GM21619 (cell line): Measurements from ENCODE around the gene COPS8.

ENCODE experiments used
- ATAC-seq: cut with Tn5 transposase; IDR thresholded peaks from one replicate; pipeline ENCODE4 v1.9.1; 2021; ENCODE audit not compliant: unreplicated experiment

The COPS8 gene

DNA sequence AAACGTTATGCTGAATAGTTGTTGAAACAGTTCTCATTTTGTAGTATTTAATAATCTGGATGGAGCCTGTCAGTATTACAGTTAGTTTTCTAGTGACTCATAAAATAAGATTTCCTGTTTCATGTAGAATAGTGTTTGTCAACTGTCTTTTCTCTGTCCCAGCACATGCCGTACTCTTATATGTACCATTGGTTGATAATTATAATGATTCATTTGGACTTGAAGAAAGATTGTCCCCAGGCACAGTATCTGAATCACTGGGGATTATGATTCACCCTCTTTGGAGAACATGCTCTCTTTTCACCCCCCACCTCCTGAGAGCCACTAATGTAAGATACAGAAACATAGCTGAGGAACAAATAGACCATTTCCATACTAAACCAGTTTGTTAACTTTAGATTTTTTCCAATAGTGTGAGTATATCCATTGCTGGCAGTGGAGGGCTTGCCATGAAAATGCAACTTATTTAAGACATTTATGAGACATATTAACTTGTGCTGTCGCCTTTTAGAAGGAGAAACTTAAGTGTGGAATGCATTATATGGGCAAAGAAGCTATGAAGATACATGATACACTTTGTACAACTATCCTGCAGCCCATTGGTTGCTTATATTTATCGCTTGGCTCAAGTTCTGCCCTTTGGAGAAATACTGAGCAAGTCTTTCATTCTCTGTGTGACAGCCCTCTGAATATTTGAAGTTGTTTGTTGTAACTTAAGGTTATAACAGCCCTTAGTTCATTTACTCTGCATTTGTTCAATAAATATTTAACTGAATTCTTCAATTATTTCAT lies 12.4 kb downstream of the COPS8 start:
- no peak for ATAC-seq

DNA sequence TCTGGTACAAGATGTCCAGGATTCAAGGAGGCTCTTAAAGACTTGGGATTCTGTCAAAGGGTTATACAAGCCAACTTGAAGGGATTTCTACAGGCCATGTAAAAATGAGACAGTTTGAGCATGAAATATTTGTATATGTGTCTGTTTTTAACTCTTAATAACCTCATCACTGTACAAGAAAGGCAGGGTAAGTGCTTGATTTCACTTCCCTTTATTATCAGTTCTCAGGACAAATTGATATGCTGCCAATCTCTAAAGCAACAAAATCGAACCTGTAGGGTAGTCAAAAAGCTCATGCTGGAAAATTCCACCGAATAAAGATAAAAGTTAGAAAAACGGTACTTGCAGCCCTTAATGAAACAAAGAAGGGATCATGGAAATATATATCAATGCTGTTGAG lies 14.1 kb downstream of the COPS8 start:
- no peak for ATAC-seq

DNA sequence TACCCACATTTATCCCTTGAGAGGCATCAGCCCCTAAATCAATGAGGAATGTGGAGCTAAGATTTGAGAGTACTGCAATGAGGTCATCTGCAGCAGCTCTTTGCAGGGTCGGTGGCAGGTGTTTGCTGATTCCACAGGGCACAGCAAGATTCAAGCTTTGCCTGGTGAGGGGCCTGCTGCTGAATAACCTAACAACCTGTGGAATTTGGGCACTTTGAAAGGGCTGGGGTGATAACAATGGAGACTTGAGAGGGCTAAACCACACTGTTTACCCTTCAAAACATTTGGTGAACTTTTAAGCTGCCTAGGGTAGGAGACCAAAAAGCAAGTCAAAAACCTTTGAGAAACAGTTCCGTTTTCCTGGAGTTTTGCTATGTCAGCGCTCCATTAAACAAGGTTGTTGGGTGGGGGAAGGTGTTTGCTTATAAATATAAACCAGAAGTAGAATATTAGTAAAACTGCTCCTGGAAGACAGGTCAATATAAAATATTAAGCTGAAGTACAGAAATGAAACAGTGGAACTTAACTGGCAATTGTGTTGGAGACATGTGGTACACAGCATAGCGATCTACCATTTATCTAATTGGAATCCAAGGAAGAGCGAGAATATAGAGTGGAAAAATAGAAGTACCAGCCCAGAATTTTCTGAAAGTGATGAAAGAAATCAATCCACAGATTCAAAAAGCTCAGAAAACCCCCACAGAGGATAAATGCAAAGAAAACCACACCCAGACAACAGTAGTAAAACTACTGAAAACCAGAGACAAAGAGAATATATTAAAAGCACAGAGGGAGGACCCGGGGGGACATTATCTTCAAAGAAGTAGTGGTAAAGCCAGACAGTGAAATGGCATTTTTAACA lies 15.7 kb downstream of the COPS8 start:
- ATAC-seq, result no peak

DNA sequence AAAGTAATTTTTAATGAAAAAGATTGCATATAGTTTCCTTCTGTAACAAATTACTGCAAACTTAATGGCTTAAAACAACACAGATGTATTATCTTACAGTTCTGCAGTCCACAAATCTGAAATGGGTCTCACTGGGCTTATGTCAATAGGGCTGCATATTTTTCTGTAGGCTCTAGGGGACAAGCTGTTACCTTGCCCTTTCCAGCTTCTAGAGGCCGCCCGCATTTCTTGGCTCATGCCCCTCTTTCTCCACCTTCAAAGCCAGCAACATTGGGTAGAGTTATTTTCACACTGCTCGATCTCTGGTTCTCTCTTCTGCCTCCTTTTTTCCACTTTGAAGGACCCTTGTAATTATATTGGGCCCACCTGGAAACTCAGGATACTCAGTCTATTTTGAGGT lies 16.7 kb downstream of the COPS8 start:
- ATAC-seq, result no peak

DNA sequence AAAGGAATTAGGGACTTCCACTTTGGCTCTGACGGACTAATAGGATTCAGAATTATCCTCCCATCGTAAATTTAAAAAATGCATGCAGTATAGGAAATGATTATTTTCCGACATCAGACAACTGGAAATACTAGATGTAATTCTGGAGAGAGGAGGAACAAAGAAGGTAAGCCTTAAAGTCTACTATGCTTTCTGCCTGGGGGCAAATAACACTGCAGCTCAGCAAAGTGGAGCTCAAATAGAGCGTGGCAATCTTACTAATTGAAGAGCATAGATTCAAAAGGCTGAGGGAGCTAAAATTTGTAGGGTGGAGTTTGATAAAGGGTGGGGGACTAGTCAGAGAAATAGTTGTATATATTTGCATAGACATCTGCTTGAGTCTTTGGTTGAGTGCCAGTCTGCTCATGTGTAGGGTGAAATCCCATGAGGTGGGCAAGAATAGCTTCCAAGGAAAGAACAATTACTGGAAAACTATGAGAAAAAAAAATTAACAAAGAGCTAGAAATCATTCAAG lies 23.8 kb downstream of the COPS8 start:
- ATAC-seq, result no peak

DNA sequence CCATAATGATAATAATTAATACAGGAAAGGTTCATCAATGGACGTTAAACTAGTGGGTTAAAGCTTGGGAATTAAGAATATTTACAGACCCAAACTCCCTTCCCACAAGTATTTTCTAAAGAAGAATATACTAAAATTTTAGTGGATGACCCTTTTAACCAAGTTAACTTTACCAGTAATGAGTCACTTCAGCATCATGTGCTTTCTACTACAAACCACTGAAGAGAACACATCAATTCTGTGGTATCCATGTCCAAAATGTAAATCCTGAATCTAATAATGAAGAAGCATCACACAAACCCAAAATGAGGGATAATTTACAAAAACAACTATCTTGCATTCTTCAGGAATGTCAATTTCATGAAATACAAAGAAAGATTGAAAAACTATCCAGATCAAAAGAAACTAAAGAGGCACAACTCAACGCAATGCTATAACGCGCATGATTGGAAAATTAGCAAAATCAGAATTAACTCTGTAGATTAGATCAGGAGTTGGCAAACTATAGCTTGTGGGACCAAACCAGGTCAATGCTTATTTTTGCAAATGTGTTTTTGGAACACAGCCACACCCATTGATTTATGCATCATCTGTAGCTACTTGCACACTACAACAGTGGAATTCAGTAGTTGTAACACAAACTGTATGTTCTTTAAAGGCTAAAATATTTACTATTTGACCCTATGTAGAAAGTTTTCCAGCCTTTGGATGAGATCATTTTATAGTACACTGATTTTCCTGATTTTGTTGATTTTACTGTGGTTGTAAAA lies 27.5 kb downstream of the COPS8 start:
- no peak for ATAC-seq

DNA sequence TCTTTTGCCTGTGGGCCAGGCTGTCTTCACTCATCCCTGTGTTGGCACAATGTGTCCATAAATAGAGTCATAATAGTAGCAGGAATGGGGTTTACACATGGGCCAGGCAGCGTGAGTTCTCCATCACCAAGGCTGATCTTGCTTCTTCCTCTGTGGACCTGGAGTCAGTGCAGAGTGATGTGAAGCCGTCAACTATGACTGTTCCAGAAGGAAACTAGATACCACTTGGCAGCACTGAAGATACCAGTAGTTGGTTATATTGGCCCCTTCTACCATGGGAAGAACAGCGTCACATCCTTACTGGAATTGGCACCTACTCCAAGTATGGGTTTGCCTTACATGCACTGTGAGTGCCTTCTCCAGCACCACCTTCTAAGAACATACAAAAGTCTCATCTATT lies 30.2 kb downstream of the COPS8 start:
- no peak for ATAC-seq

DNA sequence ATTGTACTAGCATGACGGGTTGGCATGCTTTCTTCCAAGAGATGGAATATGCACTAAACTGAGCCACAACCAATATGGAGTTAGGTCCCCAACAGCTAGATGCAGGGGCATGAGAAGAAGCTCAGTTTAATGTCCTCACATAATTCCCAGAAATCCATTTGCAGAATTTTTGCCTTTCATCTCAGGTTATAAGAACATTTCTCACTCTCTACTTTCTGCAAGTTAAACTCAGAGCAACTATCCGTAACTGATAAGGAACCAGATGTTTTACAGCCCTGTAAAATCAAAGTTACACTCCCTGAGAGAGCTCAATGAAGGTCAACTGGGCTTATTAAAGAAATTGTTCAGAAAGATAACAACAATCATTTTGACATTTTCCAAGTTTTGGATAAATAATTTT lies 30.7 kb downstream of the COPS8 start:
- ATAC-seq, result no peak

DNA sequence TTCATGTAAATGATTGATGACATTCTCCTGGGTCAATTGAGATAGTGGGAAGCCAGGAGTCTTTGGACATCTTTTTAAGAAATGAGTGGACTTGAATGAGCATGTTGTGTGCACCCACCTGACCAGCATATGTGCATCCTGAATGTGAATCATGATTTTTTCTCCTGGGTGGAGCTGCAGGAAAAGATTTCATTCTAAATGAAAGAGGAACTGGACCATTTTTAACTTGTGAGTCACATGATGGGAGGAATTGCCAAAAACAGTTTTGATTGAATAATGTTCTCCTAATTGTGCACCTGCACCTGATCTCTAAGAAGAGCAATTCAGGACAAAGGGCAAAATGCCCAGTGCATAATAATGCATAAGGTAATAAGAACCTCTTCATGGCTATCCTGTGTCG lies 32.3 kb downstream of the COPS8 start:
- ATAC-seq, result no peak

DNA sequence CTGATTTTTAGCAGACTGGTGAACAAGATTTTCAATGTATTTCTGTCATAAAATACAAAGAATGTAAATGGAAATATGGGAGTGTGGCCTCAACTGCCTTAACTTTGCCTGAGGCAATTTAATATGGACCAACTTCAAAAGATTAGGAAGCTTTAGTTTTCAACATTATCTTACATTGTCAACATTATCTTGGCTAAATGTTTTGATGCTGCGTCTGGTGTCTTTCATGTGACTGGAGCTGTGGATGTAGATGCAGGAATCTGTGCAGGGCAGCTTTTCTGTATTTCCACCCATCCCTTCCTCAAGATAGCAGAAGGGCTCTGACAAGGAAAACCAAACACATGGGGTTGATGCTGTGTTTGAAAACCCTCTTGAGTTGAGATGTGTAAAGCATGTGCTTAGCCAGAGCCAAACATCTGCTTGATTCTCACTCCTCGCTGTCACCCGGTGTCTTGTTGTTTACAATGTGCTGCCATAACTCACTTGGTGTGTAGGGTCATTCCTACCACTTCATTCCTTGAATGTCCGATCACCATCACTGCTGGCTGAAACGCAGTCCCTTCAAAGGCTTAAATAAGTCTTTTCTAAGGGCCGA lies 33.0 kb downstream of the COPS8 start:
- ATAC-seq, result no peak

DNA sequence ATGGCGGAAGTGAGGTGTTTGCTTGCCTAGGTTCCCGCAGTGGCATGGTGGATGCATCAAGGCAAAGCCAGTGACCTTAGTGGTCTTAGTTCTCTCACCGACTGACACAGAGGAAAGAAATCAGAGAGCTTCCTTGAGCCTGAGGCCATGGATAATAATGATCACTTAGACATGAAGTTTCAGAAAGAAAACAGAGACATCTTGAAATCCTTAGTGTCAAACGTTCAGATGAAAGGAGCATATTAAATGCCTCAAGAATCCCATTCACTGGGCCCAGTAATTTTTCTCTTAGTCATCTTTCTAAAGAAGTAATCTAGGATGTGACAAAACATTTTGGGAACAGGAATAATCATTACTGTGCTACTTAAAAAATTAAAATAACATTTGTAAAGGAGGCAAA lies 35.2 kb downstream of the COPS8 start:
- no peak for ATAC-seq

DNA sequence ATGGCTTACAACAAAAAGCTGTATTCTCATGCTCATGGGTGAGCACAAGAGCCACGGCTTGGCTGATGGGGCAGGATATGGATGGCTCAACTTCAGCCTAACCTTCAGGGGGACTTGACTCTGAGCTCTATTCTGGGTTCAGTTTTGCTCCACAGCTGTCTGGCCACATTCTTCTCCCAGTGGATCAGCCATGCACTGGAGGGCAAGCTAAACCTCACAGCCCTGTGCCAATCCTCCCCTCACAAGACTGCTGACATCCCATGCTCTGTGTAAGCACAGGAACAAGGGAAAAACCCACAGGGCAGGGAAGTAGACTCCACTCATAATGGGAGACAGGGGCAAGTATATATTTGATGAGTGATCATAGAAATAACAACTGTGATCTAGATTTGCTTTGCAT lies 35.6 kb downstream of the COPS8 start:
- ATAC-seq, result no peak

DNA sequence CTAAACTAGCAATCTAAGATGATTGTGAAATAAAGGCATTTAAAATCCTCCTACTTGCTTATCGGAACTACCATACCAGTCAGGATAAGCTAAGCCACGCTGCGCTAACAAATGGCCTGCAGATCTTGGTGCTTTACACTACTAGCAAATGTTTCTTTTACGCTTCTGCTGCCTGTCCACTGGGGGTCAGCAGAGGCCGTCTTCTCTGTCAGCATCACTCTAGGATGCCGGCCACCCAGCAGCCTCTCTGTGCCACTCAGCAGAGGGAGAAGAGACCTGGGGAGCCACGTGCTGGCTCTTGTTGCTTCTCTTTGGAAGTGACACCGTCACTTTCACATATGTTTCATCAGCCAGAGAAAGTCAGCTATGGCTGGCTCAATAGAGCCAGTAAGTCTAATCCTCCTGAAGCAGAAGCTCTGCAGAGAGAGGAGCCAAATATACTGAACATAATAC lies 36.6 kb downstream of the COPS8 start:
- ATAC-seq, result no peak

DNA sequence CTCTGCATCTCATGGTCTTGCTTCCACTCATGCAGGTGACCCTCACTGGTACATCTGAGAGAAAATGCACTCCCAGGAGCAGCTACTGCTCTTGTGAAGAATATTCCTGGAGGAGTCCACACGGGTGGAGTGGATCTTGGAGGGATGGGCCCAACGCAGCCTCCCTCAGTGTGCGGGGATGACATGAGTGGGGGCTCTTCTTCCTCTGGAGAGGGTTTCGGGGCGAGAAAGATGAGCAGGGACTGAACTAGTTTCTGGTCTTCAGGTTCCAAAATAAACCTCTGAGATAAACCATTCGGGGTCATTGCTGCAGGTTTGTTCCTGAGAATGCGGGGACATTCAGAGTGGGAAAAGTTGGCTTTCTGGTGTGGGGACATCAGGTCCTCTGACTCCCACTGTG lies 39.1 kb downstream of the COPS8 start:
- ATAC-seq, result no peak

DNA sequence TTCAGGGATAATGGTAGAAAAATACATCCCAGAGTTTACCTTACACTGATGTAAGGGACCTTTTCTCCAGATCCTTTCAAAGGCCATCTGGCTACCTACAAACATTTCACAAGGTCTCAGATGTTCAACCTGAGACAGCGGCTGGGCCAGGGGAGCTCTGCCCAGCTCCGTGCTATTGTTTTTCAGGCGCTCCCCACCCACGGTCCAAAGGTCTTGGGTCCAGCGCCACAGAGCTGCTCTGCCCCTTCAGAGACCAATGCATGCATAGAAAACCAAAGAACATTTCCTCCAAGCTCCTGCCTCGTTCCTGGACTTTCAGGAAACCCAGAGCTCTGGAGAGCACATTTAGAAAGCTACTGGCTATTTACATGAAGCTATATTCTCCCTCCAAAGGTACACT lies 40.3 kb downstream of the COPS8 start:
- no peak for ATAC-seq

DNA sequence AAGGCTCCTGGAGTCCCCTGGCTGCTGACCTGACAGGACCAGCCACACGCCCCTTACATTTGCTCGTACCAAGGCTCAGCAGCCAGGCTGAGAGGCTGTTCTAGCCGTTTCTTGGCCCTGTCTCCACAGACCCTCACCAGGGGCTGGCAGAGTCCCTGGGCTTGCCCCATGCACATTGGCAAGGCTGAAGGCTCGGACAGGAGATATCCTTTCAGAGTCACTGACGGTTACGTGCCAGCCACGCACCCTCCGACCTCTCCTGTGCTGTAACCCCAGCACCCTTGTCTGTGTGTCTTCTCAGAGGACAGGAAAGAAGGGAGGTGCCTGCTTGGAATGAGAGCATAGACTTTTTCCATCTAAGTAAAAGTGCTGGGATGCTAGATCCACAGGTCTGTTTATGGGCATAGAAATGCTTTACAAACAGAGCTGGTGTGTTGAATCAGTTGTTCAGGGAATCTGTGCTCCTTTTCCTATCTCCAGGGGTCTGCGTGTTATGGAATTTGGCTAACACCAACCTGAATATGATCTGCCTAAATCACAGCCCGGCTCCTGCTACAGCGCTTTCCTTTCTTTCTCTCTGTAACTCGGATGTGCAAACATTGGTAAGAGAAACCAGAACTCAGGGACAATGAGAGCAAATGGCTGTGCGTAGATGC lies 41.0 kb downstream of the COPS8 start:
- ATAC-seq, result no peak

DNA sequence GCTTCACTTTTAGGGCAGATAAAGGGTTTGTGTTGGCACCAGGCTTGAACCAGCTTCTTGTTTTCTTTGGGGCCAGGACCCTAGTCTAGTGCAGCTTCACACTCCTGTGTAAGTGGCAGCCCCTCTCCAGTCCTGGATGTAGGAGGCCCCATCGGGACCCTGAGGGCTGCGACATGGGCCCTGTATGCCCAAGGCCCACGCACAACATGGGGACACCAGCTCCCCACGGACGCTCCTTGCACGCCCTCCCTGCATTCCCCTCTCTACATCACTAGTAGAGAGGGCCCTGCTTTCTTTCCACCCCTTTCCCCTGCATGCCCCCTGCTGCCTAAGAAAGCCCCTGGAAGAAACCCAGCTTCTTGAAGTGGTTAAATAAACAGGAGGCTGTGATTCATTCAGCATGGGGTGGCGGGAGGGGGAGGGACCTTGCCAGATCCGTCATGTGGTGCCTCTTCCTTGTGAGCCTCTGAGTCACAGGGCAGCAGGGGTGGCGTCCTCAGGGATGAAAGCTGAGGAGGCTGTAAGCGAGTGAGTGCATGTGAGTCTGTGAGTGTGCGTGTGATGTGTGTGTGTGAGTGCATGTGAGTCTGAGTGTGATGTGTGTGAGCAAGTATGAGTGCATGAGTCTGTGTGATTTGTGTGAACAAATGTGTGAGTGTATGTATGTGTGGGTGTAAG lies 42.5 kb downstream of the COPS8 start:
- ATAC-seq, result no peak

DNA sequence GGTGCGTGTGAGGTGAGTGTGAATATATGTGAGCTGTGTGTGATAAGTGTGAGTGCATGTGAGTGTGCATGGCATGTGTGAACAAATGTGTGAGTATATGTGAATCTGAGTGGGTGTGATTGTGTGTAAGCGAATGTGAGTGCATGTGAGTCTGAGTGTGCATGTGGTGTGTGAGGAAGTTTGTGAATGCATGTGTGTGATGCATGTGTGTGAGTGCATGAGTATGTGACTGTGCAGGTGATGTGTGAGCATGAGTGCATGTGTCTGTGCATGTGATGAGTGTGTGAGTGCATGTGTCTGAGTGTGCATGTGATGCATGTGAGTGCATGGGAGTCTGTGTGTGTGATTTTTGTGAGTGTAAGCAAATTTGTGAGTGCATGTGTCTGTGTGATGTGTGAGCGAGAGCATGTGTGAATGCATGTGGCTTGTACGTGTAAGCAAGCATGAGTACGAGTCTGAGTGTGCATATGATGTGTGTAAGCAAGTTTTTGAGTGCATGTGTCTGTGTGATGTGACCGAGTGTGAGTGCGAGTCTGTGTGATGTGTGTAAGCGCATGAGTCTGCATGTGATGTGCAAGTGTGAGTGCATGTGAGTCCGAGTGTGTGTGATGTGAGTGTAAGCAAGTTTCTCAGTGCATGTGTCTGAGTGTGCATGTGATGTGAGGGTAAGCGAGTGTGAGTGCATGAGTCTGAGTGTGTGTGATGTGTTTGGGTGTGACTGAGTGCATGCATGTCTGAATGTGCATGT lies 43.3 kb downstream of the COPS8 start:
- ATAC-seq, result no peak

DNA sequence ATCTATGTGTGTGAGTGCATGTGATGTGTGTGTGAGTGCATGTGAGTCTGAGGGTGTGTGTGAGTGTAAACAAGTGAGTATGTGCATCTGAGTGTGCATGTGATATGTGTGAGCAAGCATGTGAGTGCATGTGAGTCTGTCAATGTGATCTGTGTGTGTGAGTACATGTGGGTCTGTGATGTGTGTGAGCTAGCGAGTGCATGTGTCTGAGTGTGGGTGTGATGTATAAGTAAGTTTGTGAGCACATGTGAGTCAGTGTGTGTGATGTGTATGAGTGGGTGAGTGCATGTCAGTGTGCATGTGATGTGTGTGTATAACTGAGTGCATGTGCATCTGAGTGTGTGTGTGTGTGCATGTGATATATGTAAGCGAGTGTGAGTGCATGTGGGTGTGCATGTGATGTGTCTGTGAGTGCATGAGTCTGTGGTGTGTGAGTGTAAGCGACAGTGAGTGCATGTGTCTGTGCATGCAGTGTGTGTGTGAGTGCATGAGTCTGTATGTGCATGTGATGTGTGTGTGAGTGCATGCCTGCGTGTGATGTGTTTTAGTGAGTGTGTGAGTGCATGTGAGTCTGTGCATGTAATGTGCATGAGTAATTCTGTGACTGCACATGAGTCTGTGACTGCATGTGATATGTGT lies 44.1 kb downstream of the COPS8 start:
- ATAC-seq, result no peak
